K562 (cell line): ENCODE results near the gene AIG1. TPM values are rescaled to one million over a fixed set of nuclear protein-coding genes. Genes with fewer than 3 reads are reported as not detected.

ENCODE experiments used
- CBX3 ChIP-seq, 2 experiments: IDR thresholded peaks; 1 replicate in 1 of 2; 2 replicates in 1 of 2; pipeline ENCODE4 v1.6.1; 2012; ENCODE audit warnings: inconsistent platforms in 2 of 2, low read length in 2 of 2, borderline replicate concordance in 1 of 2, control low read depth in 1 of 2
- CCAR2 ChIP-seq: fragments of 200-400 bp; formaldehyde crosslinking; IDR thresholded peaks from 2 replicates; pipeline ENCODE4 v1.6.1; 2017; ENCODE audit warnings: mild to moderate bottlenecking, low read depth, low read length
- E2F6 ChIP-seq, 2 experiments: IDR thresholded peaks; 2 replicates each; pipeline ENCODE4 v1.6.1; 2011; ENCODE audit warnings: borderline replicate concordance in 1 of 2, control low read depth in 1 of 2, low read depth in 1 of 2, low read length in 1 of 2, mild to moderate bottlenecking in 1 of 2, mixed read lengths in 1 of 2, moderate library complexity in 1 of 2; ENCODE audit not compliant: insufficient read depth in 1 of 2, insufficient read length in 1 of 2, poor library complexity in 1 of 2, severe bottlenecking in 1 of 2; ENCODE audit errors: extremely low read depth in 1 of 2
- EGR1 ChIP-seq: fragments of 450-650 bp; conservative IDR thresholded peaks from 2 replicates; pipeline ENCODE4 v1.6.1; 2017; ENCODE audit warnings: mild to moderate bottlenecking
- GTF2E2 ChIP-seq: fragments of 200-800 bp; sonication (Bioruptor generic); IDR thresholded peaks from 2 replicates; pipeline ENCODE4 v1.6.1; 2016; ENCODE audit warnings: missing genetic modification characterization, missing compliant biosample characterization
- KDM5B ChIP-seq: fragments of 200-600 bp; sonication (generic); IDR thresholded peaks from 2 replicates; pipeline ENCODE4 v1.6.1; 2012; ENCODE audit warnings: low read depth, mild to moderate bottlenecking, moderate library complexity, low read length, control low read depth, inconsistent platforms; ENCODE audit not compliant: insufficient replicate concordance
- KLF10 ChIP-seq: fragments of 250-450 bp; sonication (Bioruptor Pico); IDR thresholded peaks from 2 replicates; pipeline ENCODE4 v1.6.1; 2021; ENCODE audit warnings: matching md5 sums
- MNT ChIP-seq, 2 experiments: fragments of 450-650 bp; conservative IDR thresholded peaks; 2 replicates each; pipeline ENCODE4 v1.6.1; 2017; ENCODE audit warnings: mild to moderate bottlenecking in 2 of 2, moderate library complexity in 2 of 2
- NRF1 ChIP-seq, 2 experiments: fragments of 450-650 bp; IDR thresholded peaks in 1 of 2; conservative IDR thresholded peaks in 1 of 2; 2 replicates each; pipeline ENCODE4 v1.6.1; 2014; ENCODE audit warnings: mild to moderate bottlenecking in 2 of 2
- RBM15 ChIP-seq: fragments of 200-400 bp; formaldehyde crosslinking; IDR thresholded peaks from 2 replicates; pipeline ENCODE4 v1.6.1; 2018; ENCODE audit warnings: mild to moderate bottlenecking, low read length, moderate library complexity; ENCODE audit not compliant: insufficient read depth
- RNF2 ChIP-seq: sonication (generic); IDR thresholded peaks from 2 replicates; pipeline ENCODE4 v1.6.1; 2016
- SMARCA4 ChIP-seq: fragments of 450-650 bp; IDR thresholded peaks from 2 replicates; pipeline ENCODE4 v1.6.1; 2016
- SMC3 ChIP-seq: conservative IDR thresholded peaks from 2 replicates; pipeline ENCODE4 v1.6.1; 2011; ENCODE audit warnings: low read depth, low read length, improper control_type of control experiment; ENCODE audit not compliant: insufficient read depth
- TRIM28 ChIP-seq: fragments of 450-650 bp; IDR thresholded peaks from 2 replicates; pipeline ENCODE4 v1.6.1; 2017
- ZC3H4 ChIP-seq: sonication (generic); formaldehyde crosslinking; IDR thresholded peaks from 2 replicates; pipeline ENCODE4 v1.9.0; 2021; ENCODE audit warnings: missing genetic modification reagents, borderline replicate concordance
- ZNF224 ChIP-seq: sonication (generic); formaldehyde crosslinking; IDR thresholded peaks from 2 replicates; pipeline ENCODE4 v1.8.0; 2022; ENCODE audit warnings: mild to moderate bottlenecking, missing genetic modification reagents
- ZNF280A ChIP-seq: fragments of 450-650 bp; IDR thresholded peaks from 2 replicates; pipeline ENCODE4 v1.6.1; 2018; ENCODE audit warnings: mild to moderate bottlenecking, low read depth; ENCODE audit not compliant: partially characterized antibody
- ZNF707 ChIP-seq: fragments of 250-450 bp; sonication (Bioruptor Pico); conservative IDR thresholded peaks from 2 replicates; pipeline ENCODE4 v1.8.0; 2022; ENCODE audit warnings: inconsistent platforms, mild to moderate bottlenecking, moderate library complexity
- polyA plus RNA-seq, 8 experiments: library from polyadenylated mRNA; depleted of rRNA in 4 of 8; stranded (reverse) in 5 of 8; unstranded in 3 of 8; fragments of >200 nt; fragmentation: Nextera tagmentation in 2 of 8; fragmentation: Illumina TruSeq in 1 of 8; extraction: Ambion mirVana in 2 of 8; extraction: Trizol in 1 of 8; gene quantifications; 2 replicates each; pipeline versions ENCODE4 v1.2.1 to v1.2.3, GENCODE V29; 2011 to 2014; ENCODE audit warnings: inconsistent platforms in 1 of 8, missing spikeins in 1 of 8
- total RNA-seq, 7 experiments: library from RNA; depleted of rRNA in 6 of 7; stranded (reverse); fragments of >200 nt in 6 of 7; fragmentation: Illumina TruSeq in 2 of 7; extraction: Trizol in 2 of 7; gene quantifications; 2 replicates each; pipeline versions ENCODE4 v1.2.1 to v1.2.3, GENCODE V29; 2011 to 2021; ENCODE audit warnings: low replicate concordance in 1 of 7
- TF ChIP-seq, protein P1 (sequence below): fragments of 250-450 bp; sonication (Bioruptor Pico); IDR thresholded peaks from 2 replicates; pipeline ENCODE4 v1.4.0; 2020; ENCODE audit warnings: mild to moderate bottlenecking, moderate library complexity

The AIG1 gene
- total and polyA plus RNA-seq, 9 of the 15 experiments (the other 6 are each of a cell fraction or from before 2014, with no cell fraction given) = 74.8 to 333 (median 127) TPM

- TF ChIP-seq, protein P1, sequence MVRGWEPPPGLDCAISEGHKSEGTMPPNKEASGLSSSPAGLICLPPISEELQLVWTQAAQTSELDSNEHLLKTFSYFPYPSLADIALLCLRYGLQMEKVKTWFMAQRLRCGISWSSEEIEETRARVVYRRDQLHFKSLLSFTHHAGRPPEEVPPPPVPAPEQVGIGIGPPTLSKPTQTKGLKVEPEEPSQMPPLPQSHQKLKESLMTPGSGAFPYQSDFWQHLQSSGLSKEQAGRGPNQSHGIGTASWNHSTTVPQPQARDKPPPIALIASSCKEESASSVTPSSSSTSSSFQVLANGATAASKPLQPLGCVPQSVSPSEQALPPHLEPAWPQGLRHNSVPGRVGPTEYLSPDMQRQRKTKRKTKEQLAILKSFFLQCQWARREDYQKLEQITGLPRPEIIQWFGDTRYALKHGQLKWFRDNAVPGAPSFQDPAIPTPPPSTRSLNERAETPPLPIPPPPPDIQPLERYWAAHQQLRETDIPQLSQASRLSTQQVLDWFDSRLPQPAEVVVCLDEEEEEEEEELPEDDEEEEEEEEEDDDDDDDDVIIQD (CRISPR knock-in tag) = no peak
- TF ChIP-seq E2F6 (IDR thresholded peaks at IDR 0.05; ENCODE audit: borderline replicate concordance in 1 of 2, extremely low read depth in 1 of 2, insufficient read depth in 1 of 2, insufficient read length in 1 of 2, low read depth in 1 of 2, low read length in 1 of 2, poor library complexity in 1 of 2, severe bottlenecking in 1 of 2) (no peak), CCAR2 (no peak), KLF10 (CRISPR knock-in tag) (no peak), EGR1 (no peak), SMARCA4 (no peak), ZNF280A (peak; percentile 58), SMC3 (no peak), ZNF224 (no peak), MNT (conservative IDR thresholded peaks at IDR 0.05) (no peak), KDM5B (no peak), CBX3 (IDR thresholded peaks at IDR 0.05; ENCODE audit: borderline replicate concordance in 1 of 2, low read length in 2 of 2) (peak in 1 of 2 experiments; percentile 74; a peak in 1 of 3 replicates), RBM15 (no peak), GTF2E2 (tag) (no peak), ZC3H4 (CRISPR knock-in tag) (no peak), NRF1 (conservative IDR thresholded peaks at IDR 0.05 in 1 of 2, IDR thresholded peaks at IDR 0.05 in 1 of 2) (no peak), RNF2 (no peak), TRIM28 (peak; percentile 76), ZNF707 (CRISPR knock-in tag) (no peak)
These were observed 114.3 kb downstream of the AIG1 start (continued) for GRCh38 chr6:143174951-143175350.
